ENCODE measurements around the gene PARP8.

DNA sequence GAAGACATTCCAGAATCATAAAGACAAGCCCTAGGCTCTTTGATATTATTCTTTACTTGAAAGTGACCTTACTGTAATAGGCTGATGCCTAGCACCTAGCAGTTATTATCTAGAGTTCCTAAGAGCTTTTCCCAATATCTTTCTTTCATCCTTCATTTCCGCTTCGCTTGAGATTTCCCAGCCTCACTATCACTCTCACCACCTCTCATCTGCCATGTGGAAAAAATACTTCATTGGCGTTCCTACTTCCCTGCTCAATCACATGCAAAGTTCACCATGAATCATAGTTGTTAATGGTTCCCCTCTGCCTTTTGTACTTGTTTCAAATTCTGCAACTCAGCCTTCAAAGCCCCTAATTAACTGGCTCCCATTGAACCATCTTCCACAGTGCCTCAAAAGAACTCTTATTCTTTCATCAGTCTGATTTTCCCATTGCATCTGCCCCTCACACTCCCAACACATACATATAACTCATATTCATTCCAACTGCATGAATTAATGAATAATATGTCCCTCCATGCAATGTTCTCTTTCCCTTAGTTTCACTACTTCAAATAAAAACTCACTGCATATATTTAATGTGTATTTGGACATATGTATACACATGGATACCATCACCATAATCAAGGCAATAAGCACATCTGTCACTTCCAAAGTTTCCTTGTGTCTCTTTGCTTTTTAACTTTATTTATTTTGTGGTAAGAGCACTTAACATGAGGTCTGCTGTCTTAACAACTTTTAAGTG, 221.6 kb downstream of the PARP8 start:
- TF ChIP-seq, protein P1, sequence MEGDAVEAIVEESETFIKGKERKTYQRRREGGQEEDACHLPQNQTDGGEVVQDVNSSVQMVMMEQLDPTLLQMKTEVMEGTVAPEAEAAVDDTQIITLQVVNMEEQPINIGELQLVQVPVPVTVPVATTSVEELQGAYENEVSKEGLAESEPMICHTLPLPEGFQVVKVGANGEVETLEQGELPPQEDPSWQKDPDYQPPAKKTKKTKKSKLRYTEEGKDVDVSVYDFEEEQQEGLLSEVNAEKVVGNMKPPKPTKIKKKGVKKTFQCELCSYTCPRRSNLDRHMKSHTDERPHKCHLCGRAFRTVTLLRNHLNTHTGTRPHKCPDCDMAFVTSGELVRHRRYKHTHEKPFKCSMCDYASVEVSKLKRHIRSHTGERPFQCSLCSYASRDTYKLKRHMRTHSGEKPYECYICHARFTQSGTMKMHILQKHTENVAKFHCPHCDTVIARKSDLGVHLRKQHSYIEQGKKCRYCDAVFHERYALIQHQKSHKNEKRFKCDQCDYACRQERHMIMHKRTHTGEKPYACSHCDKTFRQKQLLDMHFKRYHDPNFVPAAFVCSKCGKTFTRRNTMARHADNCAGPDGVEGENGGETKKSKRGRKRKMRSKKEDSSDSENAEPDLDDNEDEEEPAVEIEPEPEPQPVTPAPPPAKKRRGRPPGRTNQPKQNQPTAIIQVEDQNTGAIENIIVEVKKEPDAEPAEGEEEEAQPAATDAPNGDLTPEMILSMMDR (IDR thresholded peaks at IDR 0.05): no peak
- TF ChIP-seq POLR2A (IDR thresholded peaks at IDR 0.05): no peak
